ENCODE measurements around the gene CFAP43.

- TF ChIP-seq CTCF (IDR thresholded peaks at IDR 0.05) (no peak), POLR2AphosphoS5 (IDR thresholded peaks at IDR 0.05; ENCODE audit: insufficient read depth in 1 of 2, low read depth in 1 of 2) (no peak)
Measured at GRCh38 chr10:104155591-104155990, 76.6 kb downstream of the CFAP43 start.
